GM12872 (cell line): Measurements from ENCODE around the gene KLF11.

Source experiments
- TF ChIP-seq, protein P1 (sequence below): IDR thresholded peaks from 3 replicates; pipeline ENCODE4 v1.5.1; 2011; ENCODE audit warnings: low read depth, mild to moderate bottlenecking, low read length, moderate library complexity; ENCODE audit not compliant: insufficient read depth

KLF11 gene

GRCh38 chr2:10005461-10006235, 37.7 kb upstream of the KLF11 start:
- TF ChIP-seq, protein P1, sequence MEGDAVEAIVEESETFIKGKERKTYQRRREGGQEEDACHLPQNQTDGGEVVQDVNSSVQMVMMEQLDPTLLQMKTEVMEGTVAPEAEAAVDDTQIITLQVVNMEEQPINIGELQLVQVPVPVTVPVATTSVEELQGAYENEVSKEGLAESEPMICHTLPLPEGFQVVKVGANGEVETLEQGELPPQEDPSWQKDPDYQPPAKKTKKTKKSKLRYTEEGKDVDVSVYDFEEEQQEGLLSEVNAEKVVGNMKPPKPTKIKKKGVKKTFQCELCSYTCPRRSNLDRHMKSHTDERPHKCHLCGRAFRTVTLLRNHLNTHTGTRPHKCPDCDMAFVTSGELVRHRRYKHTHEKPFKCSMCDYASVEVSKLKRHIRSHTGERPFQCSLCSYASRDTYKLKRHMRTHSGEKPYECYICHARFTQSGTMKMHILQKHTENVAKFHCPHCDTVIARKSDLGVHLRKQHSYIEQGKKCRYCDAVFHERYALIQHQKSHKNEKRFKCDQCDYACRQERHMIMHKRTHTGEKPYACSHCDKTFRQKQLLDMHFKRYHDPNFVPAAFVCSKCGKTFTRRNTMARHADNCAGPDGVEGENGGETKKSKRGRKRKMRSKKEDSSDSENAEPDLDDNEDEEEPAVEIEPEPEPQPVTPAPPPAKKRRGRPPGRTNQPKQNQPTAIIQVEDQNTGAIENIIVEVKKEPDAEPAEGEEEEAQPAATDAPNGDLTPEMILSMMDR = no peak

DNA sequence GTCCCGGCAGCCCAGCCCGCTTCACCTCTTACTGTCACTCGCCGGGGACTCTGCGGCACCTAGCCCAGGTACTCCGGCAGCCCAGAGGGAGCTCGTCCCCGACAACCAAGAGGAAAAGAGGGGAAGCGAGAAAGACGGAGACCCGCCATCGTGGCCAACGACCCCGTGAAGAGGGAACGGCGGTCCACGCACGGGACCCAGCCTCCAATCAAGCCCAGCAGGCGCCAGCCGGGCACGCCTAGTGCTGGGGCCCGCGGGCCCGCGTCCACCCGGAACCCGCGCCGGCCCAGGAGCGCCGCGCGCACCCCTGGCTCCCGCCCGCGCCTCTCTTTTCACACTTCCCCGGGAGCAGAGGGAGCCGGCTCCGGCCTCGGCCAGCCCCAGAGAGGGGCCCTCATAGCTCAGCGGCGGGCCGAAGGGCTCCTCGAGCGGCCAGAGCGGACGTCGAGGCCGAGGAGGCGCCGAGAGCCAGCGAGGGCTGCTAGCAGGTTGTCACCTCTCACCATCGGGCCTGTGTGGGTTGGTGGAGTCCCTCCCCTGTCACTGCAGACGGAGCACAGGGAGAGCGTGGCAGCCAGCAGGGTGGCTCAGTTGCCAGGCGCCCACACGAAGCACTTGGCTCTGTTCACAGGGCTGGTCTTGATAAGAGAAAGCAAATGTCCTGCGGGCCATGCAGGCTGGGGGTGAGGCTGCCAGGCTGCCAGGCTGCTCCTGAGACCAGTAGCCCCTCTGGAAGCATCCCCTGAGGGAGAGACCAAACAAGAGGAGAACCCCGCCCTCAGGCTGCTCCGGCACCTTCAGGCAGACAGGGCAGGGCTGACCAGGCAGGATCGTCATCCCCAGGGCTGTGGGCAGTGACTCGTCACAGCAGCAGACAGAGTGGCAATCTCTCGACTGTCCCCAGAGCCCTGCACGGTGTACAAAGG, 36.9 kb upstream of the KLF11 start:
- TF ChIP-seq, protein P1 = no peak

DNA sequence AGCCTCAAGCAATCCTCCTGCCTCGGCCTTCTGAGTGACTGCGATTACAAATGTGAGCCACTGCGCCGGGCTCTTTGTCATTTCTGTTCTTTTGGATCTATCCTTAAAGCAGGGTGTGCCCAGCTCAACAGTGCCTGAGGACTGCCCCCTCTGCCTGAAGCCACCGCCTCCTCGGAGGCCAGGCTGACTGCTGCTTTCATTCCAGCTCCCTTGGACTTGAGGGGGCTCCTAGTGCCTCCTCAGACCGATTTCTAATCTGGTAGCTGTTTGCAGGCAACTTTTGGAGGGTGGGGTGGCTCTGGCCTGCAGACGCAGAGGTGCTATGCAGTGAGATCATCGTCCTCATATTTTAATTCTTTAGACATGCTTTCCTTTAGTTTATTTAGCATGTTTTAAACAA, 35.9 kb upstream of the KLF11 start:
- TF ChIP-seq, protein P1 = no peak

DNA sequence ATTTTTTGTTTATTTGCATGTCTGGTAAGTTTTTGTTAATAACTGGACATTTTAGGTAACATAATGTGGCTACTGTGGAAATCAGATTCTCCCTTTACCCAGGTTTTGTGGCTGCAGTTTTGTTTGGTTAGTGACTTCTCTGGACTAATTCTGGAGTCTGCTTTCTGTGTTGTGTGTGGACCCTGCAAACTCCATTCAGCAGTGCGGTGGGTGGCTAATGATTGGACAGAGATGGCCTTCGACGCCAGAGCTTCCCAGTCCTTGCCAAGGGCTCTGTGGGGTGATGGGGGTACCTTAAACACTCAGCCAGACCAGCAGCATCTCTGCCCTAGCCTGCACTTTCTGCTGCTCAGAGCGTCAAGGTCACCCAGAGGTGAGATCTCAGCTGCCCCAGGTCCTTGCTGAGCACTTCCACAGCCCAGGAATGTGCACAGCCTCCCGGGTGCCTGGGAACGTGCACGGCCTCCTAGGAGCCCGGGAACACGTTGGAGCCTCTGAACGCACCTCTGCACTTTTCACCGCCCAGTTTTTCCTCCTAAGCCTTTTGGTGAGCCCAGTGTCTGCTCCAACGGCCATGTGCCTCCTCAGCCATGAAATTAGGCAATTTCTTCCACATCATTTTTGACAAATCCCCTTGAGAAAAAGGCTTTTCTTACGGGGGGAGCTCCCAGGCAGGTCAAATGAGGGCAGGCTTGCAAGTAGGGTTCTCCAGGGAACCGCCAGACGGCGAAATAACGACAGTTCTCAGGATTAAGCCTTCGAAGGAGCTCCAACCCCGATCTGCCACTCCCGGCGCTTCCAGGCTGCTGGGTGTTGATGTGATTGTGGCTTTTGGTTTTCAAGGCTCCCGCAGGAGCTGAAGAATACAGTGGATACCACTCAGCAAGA, 35.2 kb upstream of the KLF11 start:
- TF ChIP-seq, protein P1 = no peak

DNA sequence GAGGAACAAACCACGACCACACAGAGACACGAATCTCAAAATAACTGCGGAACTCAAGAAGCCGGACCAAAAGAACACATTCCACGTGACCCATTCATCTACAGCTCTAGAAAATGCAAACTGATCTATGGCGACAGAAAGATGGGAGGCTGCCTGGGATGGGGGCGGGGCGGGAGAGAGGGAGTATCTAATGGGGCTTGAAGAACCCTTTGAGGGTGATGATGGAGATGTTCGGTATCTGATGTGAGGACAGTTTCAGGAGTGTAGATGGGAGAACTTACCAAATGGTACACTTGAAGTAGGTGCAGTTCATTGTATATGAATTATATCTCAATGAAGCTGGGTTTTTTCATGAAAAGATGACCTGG, 34.6 kb upstream of the KLF11 start:
- TF ChIP-seq, protein P1 = no peak

GRCh38 chr2:10009271-10009810, 34.0 kb upstream of the KLF11 start:
- TF ChIP-seq, protein P1 = no peak
